ENCODE results near the gene SLC25A27. TPM values are rescaled to one million over a fixed set of nuclear protein-coding genes. Genes with fewer than 3 reads are reported as not detected.

Gene SLC25A27
- total RNA-seq, 4 donors from 2014 or later, result 0.56 to 24.2 (median 6.5) TPM

DNA sequence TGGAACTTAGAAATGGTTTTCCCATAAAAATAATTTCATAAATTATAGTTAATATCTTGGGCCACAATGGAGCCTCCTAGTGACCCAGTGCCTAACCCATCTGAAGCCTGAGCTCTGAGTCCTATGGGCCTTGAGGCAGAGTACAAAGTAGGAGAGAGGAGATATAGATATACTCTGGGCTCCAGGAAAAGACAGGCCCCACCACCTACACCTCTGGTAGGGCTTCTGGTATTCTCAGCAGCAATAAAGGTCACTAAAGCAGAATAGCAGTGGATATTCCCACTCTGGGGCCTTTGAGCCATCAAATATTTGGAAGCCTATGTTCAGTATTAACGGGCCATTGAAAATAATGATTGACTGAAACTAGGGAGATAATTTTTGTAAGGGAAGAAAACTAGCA is 24.3 kb upstream of the SLC25A27 start:
- H3K27ac ChIP-seq, result no peak overlapping the region
- intact Hi-C loops (cut with DNase I; ENCODE audit: low total_unique reads) (loop anchor here (10.0 kb wide), 1 partner anchor 134 kb away; the partner anchor contains the start of gene RCAN2), in situ Hi-C loops (cut with MboI; ENCODE audit: low sequenced_read_pairs in 4 of 4) (loop anchor here in 3 of 4 donors (5.0 to 25.0 kb wide), 4 partner anchors 204 to 566 kb away; no protein-coding TSS in a partner anchor)
- ATAC-seq, result no peak
- no peak for DNase-seq
- TF ChIP-seq, protein P1, sequence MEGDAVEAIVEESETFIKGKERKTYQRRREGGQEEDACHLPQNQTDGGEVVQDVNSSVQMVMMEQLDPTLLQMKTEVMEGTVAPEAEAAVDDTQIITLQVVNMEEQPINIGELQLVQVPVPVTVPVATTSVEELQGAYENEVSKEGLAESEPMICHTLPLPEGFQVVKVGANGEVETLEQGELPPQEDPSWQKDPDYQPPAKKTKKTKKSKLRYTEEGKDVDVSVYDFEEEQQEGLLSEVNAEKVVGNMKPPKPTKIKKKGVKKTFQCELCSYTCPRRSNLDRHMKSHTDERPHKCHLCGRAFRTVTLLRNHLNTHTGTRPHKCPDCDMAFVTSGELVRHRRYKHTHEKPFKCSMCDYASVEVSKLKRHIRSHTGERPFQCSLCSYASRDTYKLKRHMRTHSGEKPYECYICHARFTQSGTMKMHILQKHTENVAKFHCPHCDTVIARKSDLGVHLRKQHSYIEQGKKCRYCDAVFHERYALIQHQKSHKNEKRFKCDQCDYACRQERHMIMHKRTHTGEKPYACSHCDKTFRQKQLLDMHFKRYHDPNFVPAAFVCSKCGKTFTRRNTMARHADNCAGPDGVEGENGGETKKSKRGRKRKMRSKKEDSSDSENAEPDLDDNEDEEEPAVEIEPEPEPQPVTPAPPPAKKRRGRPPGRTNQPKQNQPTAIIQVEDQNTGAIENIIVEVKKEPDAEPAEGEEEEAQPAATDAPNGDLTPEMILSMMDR (IDR thresholded peaks at IDR 0.05 in 4 of 5, conservative IDR thresholded peaks at IDR 0.05 in 1 of 5), result no peak
- TF ChIP-seq POLR2A (IDR thresholded peaks at IDR 0.05), result no peak
- H3K9me3 ChIP-seq, result no peaks in the 10 kb centered on the region
- H3K27me3 ChIP-seq, result no peaks in the 10 kb centered on the region
- H3K36me3 ChIP-seq, result no peaks in the 10 kb centered on the region
- H3K4me3 ChIP-seq, result no peak overlapping the region
- peaks cover 6% of the 10 kb centered on the region in 2 donors for H3K4me1 ChIP-seq

DNA sequence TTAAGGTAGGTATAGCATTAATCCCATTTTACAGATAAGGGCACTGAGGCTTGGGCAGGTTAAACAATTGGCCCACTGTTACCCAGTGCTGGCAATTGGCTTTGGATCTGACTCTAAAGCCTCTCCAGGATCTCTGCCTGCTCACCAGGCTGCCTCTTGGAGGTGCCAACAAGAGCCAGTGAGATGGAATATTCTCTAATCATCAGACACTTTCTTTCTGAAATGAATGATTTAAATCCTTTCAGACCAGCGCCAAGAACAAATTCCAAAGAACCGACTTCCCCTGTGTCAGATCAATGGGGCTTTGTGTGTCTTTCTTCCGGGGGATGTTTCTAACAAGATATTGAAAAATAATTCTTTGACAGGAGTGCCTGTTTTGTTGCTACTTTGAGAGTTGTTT is 23.8 kb upstream of the SLC25A27 start:
- TF ChIP-seq, protein P1 (IDR thresholded peaks at IDR 0.05 in 4 of 5, conservative IDR thresholded peaks at IDR 0.05 in 1 of 5), result no peak
- TF ChIP-seq POLR2A (IDR thresholded peaks at IDR 0.05), result no peak
- ATAC-seq, result no peak
- no peaks in the 10 kb centered on the region for H3K36me3 ChIP-seq
- no peaks in the 10 kb centered on the region for H3K9me3 ChIP-seq
- intact Hi-C loops (cut with DNase I; ENCODE audit: low total_unique reads), result loop anchor here (10.0 kb wide), 1 partner anchor 134 kb away; the partner anchor contains the start of gene RCAN2
- no peak overlapping the region for H3K27ac ChIP-seq
- in situ Hi-C loops (cut with MboI; ENCODE audit: low sequenced_read_pairs in 4 of 4), result loop anchor here in 3 of 4 donors (5.0 to 25.0 kb wide), 4 partner anchors 204 to 567 kb away; no protein-coding TSS in a partner anchor
- no peaks in the 10 kb centered on the region for H3K27me3 ChIP-seq
- no peak overlapping the region for H3K4me3 ChIP-seq
- no peak for DNase-seq
- peaks cover 6% of the 10 kb centered on the region in 2 donors for H3K4me1 ChIP-seq

DNA sequence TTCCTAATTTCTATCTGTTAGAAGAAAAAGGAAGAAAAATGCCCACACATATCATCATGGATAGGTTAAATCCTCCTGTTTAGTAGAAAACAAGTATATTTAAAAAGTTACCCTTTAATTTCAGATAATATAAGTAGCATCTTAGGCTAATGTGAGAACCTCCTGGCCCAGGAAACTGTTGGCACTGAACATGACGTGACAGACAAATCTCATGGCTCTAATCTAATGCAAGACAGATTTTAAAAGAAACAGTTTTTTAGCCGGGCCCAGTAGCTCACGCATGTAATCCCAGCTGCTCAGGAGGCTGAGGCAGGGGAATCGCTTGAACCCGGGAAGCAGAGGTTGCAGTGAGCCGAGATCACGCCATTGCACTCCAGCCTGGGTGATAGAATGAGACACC is 23.1 kb upstream of the SLC25A27 start:
- in situ Hi-C loops (cut with MboI; ENCODE audit: low sequenced_read_pairs in 4 of 4), result loop anchor here in 3 of 4 donors (5.0 to 25.0 kb wide), 4 partner anchors 205 to 567 kb away; no protein-coding TSS in a partner anchor
- TF ChIP-seq, protein P1 (IDR thresholded peaks at IDR 0.05 in 4 of 5, conservative IDR thresholded peaks at IDR 0.05 in 1 of 5), result no peak
- no peak for TF ChIP-seq POLR2A (IDR thresholded peaks at IDR 0.05)

DNA sequence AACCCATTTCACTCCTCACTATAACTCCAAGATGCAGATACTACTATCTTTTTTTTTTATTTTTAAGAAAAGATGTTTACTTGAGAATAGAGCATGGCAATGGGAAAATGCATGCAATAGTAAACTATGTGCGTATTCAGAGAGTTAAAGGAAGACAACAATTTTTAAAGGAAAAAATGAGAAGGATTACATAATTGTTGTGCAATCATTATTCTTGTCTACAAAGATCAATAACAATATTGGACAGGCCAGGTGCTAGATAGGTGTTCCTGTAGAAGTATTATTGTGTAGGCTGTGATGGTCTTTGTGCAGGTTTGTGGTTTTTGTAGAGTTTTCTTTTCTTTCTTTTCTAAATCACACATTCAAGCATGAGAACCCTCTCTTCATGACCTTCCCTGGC is 20.7 kb upstream of the SLC25A27 start:
- Histone ChIP-seq H3K27ac (no peak overlapping the region), H3K4me1 (no peaks in the 10 kb centered on the region), H3K27me3 (no peaks in the 10 kb centered on the region), H3K36me3 (no peaks in the 10 kb centered on the region), H3K4me3 (no peak overlapping the region), H3K9me3 (no peaks in the 10 kb centered on the region)
- intact Hi-C loops (cut with DNase I; ENCODE audit: low total_unique reads) (no loop called here), in situ Hi-C loops (cut with MboI; ENCODE audit: low sequenced_read_pairs in 4 of 4) (loop anchor here in 2 of 4 donors (25.0 kb wide), 2 partner anchors 420 to 570 kb away; no protein-coding TSS in a partner anchor)
- TF ChIP-seq, protein P1 (IDR thresholded peaks at IDR 0.05 in 4 of 5, conservative IDR thresholded peaks at IDR 0.05 in 1 of 5), result no peak
- no peak for TF ChIP-seq POLR2A (IDR thresholded peaks at IDR 0.05)
- no peak for DNase-seq
- no peak for ATAC-seq

More for the DNA sequence above, 23.1 kb upstream of the SLC25A27 start:
- intact Hi-C loops (cut with DNase I; ENCODE audit: low total_unique reads), result loop anchor here (10.0 kb wide), 1 partner anchor 135 kb away; the partner anchor contains the start of gene RCAN2
- no peak for ATAC-seq
- Histone ChIP-seq H3K9me3 (no peaks in the 10 kb centered on the region), H3K4me1 (peaks cover 6% of the 10 kb centered on the region in 2 donors), H3K27ac (no peak overlapping the region), H3K4me3 (no peak overlapping the region), H3K36me3 (no peaks in the 10 kb centered on the region), H3K27me3 (no peaks in the 10 kb centered on the region)
- no peak for DNase-seq

Measured in gastrocnemius medialis (tissue), 4 donors.